Activated CD4-positive, alpha-beta T cell treated with anti-CD3 and anti-CD28 coated beads, Interleukin-10, Interleukin-2, amounts not matched to agents 100 ng/mL and 50 ng/mL, durations not matched to agents 16 hours and 8 hours (primary cell): ENCODE measurements around the gene PRR14L.
"Not testable (repeated sequence)": the region's sequence is repeated elsewhere in the genome, so short reads cannot be mapped to it uniquely, and the experiment has no call there.

ENCODE experiments used
- DNase-seq: peaks from one replicate; pipeline ENCODE4 v3.0.0-alpha.2; 2020

Gene PRR14L

DNA sequence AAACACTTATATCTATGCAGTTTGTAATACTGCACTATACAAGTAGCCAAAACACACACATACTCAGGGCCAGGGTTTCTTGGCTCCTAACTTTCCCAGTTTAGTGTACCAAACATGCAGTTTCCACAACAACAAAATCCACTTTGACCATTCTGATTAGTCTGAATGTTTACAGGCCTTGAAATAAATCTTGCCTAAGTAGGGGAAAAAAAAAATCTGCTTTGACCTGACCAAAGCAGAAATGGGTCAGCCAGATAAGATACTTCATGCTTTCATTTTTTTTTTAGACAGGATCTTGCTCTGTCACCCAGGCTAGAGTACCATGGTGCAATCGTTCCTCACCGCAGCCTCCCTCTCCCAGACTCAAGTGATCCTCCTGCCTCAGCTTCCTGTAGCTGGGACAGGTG, 10.1 kb downstream of the PRR14L start:
- no peak for DNase-seq

DNA sequence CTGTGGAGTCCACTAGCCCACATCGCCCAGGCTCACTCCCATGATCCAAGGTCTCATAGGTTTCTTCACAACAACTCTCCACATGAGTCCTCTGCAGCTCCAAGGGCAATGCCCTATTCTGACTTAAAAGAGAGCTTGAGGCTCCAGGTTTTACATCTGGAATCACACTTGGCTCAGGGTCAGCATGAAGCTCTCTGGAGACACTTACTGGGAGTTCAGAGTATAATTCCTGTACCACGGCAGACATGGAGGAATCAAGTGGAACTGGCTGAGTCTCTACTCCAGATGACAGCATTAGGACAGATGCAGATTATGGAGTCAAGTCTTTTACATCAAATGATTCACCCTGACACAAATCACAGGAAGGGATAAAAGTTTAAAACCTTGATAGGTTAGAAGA, 11.4 kb downstream of the PRR14L start:
- DNase-seq: no peak

GRCh38 chr22:31737932-31738331, 12.0 kb downstream of the PRR14L start:
- no peak for DNase-seq

DNA sequence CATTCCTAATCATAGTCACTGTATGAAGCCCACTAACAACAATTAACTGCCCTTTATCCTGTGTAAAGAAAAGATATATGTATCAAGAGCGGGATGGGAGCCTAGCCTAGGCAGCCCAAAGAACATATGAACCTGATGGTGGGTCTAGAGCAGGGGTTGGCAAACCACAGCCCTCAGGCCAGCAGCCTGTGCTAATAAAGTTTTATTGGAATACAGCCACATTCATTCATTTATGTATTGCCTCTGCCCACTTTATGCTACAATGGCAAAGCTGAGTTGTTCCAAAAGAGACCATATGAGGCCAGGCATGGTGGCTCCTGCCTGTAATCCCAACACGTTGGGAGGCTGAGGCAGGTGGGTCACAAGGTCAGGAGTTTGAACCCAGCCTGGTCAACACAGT, 13.5 kb downstream of the PRR14L start:
- no peak for DNase-seq

GRCh38 chr22:31734512-31734911, 15.4 kb downstream of the PRR14L start:
- DNase-seq: no peak

- peak; percentile 13 for DNase-seq
These were observed 16.3 kb downstream of the PRR14L start for GRCh38 chr22:31733580-31734079.

- DNase-seq: no peak
These were observed 17.7 kb downstream of the PRR14L start for GRCh38 chr22:31732089-31732829.

DNA sequence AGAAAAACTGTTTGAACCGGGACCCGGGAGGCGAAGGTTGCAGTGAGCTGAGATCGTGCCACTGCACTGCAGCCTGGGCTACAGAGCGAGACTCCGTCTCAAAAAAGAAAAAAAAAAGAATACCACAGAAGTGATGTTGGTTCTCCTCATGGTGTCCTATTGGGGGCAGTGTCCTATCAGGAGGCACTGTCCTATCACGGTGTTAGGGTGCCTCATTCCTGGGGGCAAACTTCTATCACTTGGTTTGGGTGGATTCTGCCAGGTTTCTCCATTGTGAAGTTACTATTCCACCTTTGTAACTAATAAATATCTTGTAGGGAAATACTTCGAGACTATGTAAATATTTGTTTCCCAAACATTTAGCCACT, 19.6 kb downstream of the PRR14L start:
- DNase-seq: no peak

DNA sequence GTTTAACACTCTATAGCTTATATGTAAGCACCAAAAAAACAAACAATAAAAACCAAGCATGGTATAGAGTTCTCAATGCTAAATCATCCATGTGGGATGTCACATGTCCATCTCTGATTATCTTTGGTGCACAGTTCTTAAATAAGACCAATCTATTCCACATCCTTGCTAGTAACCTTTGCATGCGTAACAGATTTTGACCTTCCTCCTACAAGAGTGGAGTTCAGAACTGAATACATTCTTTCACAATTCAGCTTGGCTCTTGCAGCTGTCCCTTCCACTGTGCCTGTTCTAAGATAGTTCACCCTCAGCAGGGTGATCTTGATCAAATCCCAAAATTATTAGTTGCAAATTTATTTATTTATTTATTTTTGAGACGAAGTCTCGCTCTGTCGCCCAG, 21.1 kb downstream of the PRR14L start:
- DNase-seq: no peak

DNA sequence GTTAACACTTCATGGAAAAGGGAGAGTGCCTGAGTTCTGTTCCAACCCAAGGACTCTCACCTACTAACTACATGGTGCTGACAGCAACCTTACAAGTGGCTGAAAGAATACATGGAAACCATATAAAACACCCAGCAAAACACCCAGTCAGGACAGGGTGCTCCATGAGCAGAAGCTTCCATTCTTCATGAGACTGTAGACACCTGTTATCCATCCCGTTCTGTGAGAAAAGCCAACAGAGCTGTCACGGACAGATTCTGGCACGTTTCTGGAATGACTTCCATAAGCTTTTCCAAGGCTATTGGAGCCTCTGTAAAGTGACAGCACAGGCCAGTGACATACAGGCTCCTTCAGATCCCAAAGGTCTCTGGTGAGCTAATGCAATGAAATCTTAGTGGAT, 23.2 kb downstream of the PRR14L start:
- DNase-seq: no peak

GRCh38 chr22:31723723-31724122, 26.2 kb downstream of the PRR14L start:
- DNase-seq: no peak

- DNase-seq: no peak
These were observed 30.0 kb downstream of the PRR14L start for GRCh38 chr22:31719850-31720471.

- no peak for DNase-seq
These were observed 34.7 kb downstream of the PRR14L start for GRCh38 chr22:31715147-31715778.

DNA sequence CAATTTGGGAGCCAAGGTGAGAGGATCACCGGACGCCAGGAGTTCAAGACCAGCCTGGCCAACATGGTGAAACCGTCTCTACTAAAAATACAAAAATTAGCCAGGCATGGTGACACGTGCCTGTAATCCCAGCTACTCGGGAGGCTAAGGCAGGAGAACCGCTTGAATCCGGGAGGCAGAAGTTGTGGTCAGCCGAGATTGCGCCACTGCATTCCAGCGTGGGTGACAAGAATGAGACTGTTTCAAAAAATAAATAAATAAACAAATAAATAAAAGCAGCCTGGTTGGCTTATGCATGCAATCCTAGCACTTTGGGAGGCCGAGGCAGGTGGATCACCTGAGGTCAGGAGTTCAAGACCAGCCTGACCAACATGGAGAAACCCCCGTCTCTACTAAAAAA, 38.7 kb downstream of the PRR14L start:
- DNase-seq: not testable (repeated sequence)

DNA sequence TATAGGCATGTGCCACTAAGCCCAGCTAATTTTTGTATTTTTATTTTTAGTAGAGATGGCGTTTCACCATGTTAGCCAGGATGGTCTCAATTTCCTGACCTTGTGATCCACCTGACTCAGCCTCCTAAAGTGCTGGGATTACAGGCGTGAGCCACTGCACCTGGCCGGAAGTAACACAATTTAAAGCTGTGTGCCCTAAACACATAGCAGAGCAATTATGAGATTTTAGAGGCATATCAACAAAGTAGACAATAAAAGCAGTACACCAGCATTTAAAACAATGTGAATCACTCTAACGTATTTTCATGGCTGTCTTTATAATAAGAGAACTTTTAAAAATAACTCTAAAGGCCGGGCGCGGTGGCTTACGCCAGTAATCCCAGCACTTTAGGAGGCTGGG, 42.4 kb downstream of the PRR14L start:
- DNase-seq: no peak

DNA sequence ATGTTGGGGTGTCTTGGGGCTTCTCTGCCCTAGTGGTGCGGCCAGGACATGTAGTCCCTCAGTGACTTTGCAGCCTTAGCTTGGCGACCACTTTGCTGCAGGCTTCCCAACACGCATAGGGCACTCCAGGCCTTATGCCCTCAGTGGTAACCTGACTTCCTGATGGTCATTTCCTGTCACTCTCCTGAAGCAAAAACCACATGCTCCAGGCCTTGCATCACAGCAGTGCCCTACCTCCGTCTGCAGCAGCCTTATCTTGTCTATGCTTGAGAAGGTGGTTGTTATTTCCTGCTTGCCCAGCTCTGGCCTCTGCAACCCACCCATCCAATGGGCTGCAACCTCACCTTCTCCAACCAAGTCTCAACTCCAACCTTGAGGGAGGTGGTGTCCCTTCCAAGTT, 54.5 kb downstream of the PRR14L start:
- DNase-seq: peak; percentile 20

- DNase-seq: not testable (repeated sequence)
These were observed 55.9 kb downstream of the PRR14L start for GRCh38 chr22:31694046-31694445.

DNA sequence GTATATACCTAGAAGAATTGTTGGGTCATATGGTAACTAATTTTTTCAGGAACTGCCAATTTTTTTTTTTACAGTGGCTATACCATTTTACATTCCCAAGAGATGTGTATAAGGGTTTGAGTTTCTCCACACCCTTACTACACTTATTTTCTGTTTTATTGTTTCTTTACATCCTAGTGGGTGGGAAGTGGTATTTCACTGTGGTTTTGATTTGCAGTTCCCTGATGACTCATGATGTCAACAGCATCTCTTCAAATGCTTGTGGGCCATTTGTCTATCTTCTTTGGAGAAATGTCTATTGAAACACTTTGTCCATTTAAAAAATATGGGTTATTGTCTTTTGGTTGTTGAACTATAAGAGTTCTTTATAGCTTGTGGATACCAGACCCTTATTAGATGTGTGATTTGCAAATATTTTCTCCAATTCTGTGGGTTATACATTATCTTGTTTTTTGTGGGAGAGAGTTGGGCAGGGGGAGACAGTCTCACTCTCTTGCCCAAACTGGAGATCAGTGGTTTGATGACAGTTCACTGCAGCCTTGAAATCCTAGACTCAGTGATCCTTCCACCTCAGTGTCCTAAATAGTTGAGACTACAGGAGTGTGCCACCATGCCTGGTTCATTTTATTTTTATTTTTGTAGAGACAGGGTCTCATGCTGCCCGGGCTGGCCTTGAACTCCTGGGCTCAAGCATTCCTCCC, 57.6 kb downstream of the PRR14L start:
- peak; percentile 72 for DNase-seq

GRCh38 chr22:31691408-31691807, 58.5 kb downstream of the PRR14L start:
- DNase-seq: no peak

DNA sequence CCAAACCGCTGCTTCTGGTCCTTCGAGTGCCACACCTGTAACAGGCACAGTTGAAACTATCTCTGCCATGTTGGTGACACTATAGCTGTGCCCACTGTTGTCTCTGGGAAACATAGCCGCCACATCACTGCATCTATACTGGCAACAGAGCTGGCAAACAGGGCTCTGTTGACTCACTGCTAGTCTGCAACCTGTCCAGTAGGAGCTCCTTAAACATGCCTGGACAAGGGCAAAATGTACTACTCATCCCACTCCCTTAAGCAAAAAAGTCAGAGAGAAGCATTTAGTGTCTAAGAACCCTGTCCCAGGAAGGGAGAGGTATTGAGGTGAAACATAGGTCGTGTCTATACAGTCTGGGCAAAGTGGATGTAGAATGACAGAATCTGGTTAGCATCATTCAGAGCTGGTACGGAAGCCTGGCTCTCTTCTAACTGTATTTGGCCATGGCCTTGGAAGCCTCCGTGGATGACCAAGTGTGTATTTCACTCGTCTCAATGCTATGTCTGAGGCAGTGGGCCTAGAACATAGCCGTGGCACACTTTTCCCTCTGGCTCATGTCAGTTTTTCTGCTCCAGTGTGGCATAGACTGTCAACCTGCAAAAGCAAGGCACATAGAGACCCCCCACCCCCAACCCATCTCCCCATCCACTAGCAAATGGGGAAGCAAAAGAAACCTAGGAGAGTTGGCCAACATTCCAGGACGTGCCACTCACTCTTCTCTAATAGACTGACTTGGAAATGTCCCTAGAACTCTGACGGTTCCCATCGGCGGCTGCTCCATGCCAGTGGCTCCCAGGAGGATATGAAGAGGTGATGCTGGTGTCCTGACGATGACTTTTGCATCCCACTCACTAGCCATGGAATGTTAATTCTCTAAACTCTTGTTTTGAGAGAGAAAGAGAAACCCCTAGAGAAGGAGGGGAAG, 66.5 kb downstream of the PRR14L start:
- DNase-seq: no peak

GRCh38 chr22:31682751-31683150, 67.2 kb downstream of the PRR14L start:
- DNase-seq: no peak
